Ureter (tissue), 1 donor: ENCODE data around the gene SLC29A3. TPM values are rescaled to one million over a fixed set of nuclear protein-coding genes. Genes with fewer than 3 reads are reported as not detected.
"Not testable (repeated sequence)": the region's sequence is repeated elsewhere in the genome, so short reads cannot be mapped to it uniquely, and the experiment has no call there.

ENCODE experiments used
- DNase-seq: peaks from one replicate; pipeline ENCODE4 v3.0.0-alpha.2; 2020; ENCODE audit warnings: low spot score
- total RNA-seq: library from RNA; stranded (reverse); gene quantifications from one replicate; pipeline ENCODE4 v1.2.4, GENCODE V29; 2023
- donor health status: DM: yes; HTN: yes; CAD: no.

SLC29A3 gene
- total RNA-seq, 1 donor from 2014 or later: 22.4 TPM

GRCh38 chr10:71346731-71347130 is 27.7 kb downstream of the SLC29A3 start:
- no peak for DNase-seq

GRCh38 chr10:71347587-71348395 is 28.7 kb downstream of the SLC29A3 start:
- no peak for DNase-seq

DNA sequence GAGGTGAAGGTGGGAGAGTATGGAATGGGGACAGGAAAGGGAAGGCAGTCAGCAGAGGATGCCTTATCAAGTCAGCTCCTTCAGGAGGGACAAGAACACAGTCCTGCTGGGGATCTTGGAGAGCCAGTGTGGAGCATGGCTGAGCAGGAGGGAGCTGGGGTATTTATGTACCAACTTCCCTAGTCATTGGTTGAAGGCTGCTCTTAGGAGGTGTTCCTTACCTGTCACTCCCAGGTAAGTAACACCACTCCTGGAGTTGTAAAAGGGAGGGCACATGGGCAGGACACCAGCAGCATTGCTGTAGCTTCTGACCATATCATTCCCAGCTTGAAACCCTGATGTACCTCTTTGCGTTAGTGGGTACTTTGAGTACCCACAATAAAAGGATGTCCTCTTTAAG is 29.8 kb downstream of the SLC29A3 start:
- no peak for DNase-seq

GRCh38 chr10:71349406-71349805 is 30.3 kb downstream of the SLC29A3 start:
- no peak for DNase-seq

- DNase-seq: no peak
These were observed 32.0 kb downstream of the SLC29A3 start for GRCh38 chr10:71351087-71351486.

GRCh38 chr10:71351628-71352319 is 32.7 kb downstream of the SLC29A3 start:
- no peak for DNase-seq

DNA sequence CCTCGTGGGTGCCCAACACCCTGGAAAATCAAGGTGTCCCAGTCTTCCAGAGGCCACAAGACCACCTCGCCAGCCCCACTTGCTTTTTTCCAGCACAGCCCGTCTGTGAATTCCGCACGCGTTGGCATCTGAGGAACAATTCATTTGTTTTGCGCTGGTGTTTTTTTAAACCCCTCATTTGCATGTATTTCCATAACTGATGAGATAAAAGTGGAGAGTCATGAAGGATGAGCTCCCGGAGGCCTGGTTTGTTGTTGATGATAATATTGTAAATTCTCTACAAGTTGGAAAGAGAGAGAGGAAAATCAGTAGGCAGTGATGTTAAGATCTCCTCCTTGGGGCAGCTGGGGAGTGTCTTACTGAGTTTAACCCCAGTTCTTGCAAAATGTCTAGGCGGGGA is 34.6 kb downstream of the SLC29A3 start:
- no peak for DNase-seq

GRCh38 chr10:71354776-71355175 is 35.7 kb downstream of the SLC29A3 start:
- DNase-seq: no peak

DNA sequence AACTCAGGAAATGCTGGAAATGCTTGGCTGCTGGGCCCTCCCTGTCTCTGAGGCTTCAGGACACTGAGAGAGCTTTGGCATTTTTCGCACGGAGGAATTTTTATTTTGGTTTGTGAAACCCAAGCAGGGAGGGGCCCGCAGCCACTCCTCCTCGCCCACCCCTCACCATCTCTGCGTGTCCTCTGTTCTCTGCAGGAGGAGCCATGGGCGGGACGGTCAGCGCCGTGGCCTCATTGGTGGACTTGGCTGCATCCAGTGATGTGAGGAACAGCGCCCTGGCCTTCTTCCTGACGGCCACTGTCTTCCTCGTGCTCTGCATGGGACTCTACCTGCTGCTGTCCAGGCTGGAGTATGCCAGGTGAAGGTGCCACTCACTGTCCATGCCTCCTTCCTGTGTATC is 36.8 kb downstream of the SLC29A3 start:
- DNase-seq: no peak

DNA sequence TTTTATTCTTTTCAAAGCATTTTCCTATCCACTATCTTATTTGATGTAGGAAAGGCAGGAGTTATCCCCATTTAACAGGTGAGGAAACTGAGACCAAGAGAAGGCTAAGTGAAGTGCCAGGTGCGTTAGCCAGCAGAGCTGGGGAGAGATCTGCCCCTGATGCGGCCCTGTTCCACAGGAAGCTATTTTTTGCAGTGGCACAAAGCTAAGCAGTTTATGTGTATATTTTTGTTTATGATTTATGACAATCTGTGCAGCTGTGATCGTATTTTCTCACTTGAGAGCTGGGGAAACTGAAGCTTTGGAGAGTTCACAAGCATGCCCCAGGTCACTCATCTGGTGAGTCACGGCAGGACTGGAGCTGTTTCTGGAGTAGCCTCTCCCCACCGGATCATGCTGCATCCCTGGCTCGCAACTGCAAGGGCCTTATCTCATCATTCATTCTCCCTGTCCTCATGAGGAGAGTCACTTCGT is 38.8 kb downstream of the SLC29A3 start:
- no peak for DNase-seq

GRCh38 chr10:71358277-71358676 is 39.2 kb downstream of the SLC29A3 start:
- no peak for DNase-seq

DNA sequence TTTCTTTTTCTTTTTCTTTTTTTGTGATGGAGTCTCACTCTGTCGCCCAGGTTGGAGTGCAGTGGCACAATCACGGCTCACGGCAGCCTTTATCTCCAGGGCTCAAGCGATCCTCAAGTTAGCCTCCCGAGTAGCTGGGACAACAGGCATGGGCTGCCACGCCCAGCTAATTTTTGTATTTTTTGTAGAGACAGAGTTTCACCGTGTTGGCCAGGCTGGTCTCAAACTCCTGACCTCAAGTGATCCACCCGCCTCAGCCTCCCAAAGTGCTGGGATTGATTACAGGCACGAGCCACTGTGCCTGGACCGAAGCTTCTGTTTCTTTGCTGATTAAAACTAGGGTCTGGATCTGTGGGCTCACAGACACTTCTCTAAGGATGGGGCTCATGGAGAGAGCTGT is 39.8 kb downstream of the SLC29A3 start:
- not testable (repeated sequence) for DNase-seq

- DNase-seq: no peak
These were observed 40.4 kb downstream of the SLC29A3 start for GRCh38 chr10:71359364-71360046.

- DNase-seq: no peak
These were observed 41.7 kb downstream of the SLC29A3 start for GRCh38 chr10:71360735-71361134.

GRCh38 chr10:71361581-71361980 is 42.5 kb downstream of the SLC29A3 start:
- DNase-seq: no peak

DNA sequence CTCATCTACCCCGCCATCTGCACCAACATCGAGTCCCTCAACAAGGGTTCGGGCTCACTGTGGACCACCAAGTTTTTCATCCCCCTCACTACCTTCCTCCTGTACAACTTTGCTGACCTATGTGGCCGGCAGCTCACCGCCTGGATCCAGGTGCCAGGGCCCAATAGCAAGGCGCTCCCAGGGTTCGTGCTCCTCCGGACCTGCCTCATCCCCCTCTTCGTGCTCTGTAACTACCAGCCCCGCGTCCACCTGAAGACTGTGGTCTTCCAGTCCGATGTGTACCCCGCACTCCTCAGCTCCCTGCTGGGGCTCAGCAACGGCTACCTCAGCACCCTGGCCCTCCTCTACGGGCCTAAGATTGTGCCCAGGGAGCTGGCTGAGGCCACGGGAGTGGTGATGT is 43.1 kb downstream of the SLC29A3 start:
- no peak for DNase-seq

- DNase-seq: no peak
These were observed 44.9 kb downstream of the SLC29A3 start for GRCh38 chr10:71363936-71364335.

- no peak for DNase-seq
These were observed 46.3 kb downstream of the SLC29A3 start for GRCh38 chr10:71365366-71365765.

DNA sequence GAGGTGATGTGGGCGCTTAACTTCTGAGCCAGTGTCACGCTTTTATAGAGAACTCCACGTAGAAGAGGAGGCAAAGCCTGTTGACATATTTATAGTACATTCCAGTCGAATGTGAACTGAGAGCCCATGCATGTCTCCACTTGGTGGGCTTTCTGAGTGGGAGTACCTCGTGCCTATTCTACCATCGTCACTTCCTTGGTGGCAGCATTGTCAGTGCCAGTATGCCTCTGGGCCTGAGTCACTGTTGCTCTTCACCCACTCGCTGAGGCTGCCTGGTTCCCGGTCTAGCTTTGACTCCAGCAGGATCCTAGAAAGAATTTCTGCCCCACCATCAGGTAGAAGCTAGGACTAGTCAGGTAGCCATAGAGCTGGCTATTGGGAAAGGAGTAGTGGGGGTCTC is 47.6 kb downstream of the SLC29A3 start:
- DNase-seq: no peak

DNA sequence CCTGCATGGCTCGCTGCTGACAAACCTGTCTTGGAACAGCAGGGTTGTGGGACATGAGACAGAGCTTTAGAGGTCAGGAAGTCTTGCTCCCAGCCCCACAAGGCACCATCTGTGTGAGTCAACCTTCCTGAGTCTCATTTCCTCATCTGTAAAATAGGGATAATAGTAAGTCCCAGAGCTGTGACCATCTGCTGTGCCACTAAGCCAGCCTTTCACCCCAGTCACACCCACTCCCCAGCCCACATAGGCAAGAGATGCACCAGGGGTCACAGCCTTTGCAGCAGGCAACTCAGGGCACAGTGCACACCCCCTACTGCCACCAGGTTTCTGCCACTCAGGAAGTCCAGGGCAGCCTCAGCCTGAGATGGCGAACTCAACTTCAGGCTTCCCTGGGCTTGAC is 48.2 kb downstream of the SLC29A3 start:
- no peak for DNase-seq

DNA sequence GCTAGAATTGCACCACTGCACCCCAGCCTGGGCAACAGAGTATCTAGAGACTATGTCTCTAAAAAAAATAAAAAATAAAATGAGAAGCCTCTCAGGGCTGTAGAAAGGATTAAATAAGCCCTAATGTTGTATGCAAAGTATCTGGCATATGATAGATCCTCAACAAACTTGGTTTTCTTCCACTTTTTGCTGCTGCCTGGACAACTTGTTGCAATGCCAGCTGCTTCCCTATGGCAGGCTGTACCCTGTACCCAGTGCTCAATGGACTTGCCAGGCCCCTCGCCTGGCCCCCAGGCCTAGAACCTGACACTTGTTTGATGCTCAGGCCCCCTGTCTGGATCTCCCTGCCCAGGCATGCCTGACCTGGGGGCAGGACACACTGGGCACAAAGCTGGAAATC is 49.1 kb downstream of the SLC29A3 start:
- no peak for DNase-seq

DNA sequence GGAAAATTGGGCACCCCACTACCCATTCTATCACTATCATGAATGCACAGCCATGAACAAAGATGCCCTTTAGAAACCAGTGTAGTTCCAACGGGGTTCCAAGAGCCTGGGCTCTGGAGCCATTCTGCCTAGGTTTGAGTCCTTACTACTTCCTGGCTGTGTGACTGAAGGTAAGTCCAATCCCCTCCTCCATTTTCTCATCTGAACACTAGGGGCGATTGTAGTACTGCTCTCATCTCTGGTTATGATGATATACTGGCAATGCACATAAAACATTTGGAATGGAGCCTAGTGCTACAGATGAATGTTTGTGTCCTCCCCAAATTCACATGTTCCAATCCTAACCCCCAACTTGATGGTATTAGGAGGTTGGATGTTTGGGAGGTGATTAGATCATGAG is 49.6 kb downstream of the SLC29A3 start:
- no peak for DNase-seq

DNA sequence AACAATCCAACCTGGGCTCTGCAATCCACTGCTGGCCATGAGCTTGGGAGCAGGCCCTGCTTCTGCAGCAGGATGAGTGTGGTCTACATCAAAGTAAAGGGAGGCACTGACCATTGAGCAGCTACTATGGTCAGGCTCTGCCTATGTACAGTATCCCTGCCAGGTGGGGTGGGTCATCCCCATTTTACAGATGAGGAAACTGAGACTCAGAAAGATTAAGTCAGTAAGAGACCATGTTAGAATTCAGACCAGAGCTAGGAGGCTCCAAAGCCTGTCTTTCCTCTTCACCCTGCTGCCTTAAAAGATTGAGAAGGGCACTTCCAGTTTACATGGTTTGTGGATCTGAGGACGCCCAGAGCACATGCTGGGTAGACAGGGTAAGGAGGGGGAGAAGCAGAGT is 50.5 kb downstream of the SLC29A3 start:
- DNase-seq: no peak
